ENCODE measurements around the gene ZNRD2. TPM values are rescaled to one million over a fixed set of nuclear protein-coding genes. Genes with fewer than 3 reads are reported as not detected.

Gene ZNRD2
- total RNA-seq, 2 experiments from 2014 or later = 54.3 to 54.7 TPM

GRCh38 chr11:65583589-65583988 lies 13.3 kb downstream of the ZNRD2 start:
- POLR2A ChIA-PET = interaction anchor here (0.9 to 1.8 kb wide), 3 partner anchors 11 to 81 kb away, joined by 3 to 10 read pairs (median 6); partner anchors contain the start of gene FAM89B
- intact Hi-C loops (cut with micrococcal nuclease) = no loop called here
- no peak for TF ChIP-seq CTCF (IDR thresholded peaks at IDR 0.05)
- peak overlapping the region; percentile 29 for H3K27ac Mint-ChIP-seq
- peaks cover 31% of the 10 kb centered on the region for H3K4me1 Mint-ChIP-seq (ENCODE audit: low read depth)
- DNase-seq = no peak
- ATAC-seq = no peak
- CTCF ChIA-PET = interaction anchor here (1.0 to 5.7 kb wide), 3 partner anchors 11 to 42 kb away, joined by 3 to 24 read pairs (median 3); partner anchors contain the start of gene KCNK7
- no peaks in the 10 kb centered on the region for H3K9me3 Mint-ChIP-seq
- H3K36me3 Mint-ChIP-seq (ENCODE audit: low read depth) = peaks cover 37% of the 10 kb centered on the region
- H3K4me3 Mint-ChIP-seq = no peak overlapping the region
- no peaks in the 10 kb centered on the region for H3K27me3 Mint-ChIP-seq

DNA sequence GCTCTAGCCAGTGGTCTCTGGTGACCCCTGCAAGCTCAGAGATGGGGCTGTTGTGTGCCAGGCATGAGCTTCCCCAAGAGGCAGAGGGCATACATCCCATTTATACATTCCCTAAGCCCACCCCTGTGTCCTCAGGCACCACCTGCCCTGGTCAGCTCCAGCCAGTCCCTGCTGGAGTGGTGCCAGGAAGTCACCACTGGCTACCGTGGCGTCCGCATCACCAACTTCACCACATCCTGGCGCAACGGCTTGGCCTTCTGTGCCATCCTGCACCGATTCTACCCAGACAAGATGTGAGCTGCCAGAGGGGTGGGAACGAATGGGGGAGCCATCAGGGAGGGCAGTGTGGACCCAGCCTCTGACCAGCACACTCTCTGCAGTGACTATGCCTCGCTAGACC lies 13.8 kb downstream of the ZNRD2 start:
- no peak overlapping the region for H3K27ac Mint-ChIP-seq
- CTCF ChIA-PET = interaction anchor here (1.0 to 5.7 kb wide), 3 partner anchors 10 to 43 kb away, joined by 3 to 24 read pairs (median 3); partner anchors contain the start of gene KCNK7
- POLR2A ChIA-PET = interaction anchor here (0.9 to 1.8 kb wide), 2 partner anchors 12 to 43 kb away, joined by 3 to 10 read pairs; partner anchors contain the start of gene FAM89B
- peaks cover 34% of the 10 kb centered on the region for H3K36me3 Mint-ChIP-seq (ENCODE audit: low read depth)
- H3K9me3 Mint-ChIP-seq = no peaks in the 10 kb centered on the region
- TF ChIP-seq CTCF (IDR thresholded peaks at IDR 0.05) = no peak
- ATAC-seq = no peak
- intact Hi-C loops (cut with micrococcal nuclease) = no loop called here
- no peak overlapping the region for H3K4me3 Mint-ChIP-seq
- no peaks in the 10 kb centered on the region for H3K27me3 Mint-ChIP-seq
- H3K4me1 Mint-ChIP-seq (ENCODE audit: low read depth) = peaks cover 35% of the 10 kb centered on the region
- no peak for DNase-seq

- DNase-seq (no peak), ATAC-seq (no peak)
- intact Hi-C loops (cut with micrococcal nuclease) = no loop called here
- ChIA-PET POLR2A (interaction anchor here (6.7 kb wide), 1 partner anchor 13 kb away, joined by 51 read pairs; the partner anchor contains the start of genes FAM89B and ZNRD2), CTCF (interaction anchor here (2.0 to 6.1 kb wide), 3 partner anchors 8 to 10 kb away, joined by 12 to 84 read pairs (median 24); partner anchors contain the start of genes EHBP1L1 and KCNK7)
- Mint-ChIP-seq H3K27ac (no peak overlapping the region), H3K4me1 (ENCODE audit: low read depth) (peaks cover 41% of the 10 kb centered on the region), H3K9me3 (no peaks in the 10 kb centered on the region), H3K27me3 (no peaks in the 10 kb centered on the region), H3K36me3 (ENCODE audit: low read depth) (peaks cover 31% of the 10 kb centered on the region), H3K4me3 (no peak overlapping the region)
- no peak for TF ChIP-seq CTCF (IDR thresholded peaks at IDR 0.05)
These were observed 14.5 kb downstream of the ZNRD2 start for GRCh38 chr11:65584723-65585171.

- H3K36me3 Mint-ChIP-seq (ENCODE audit: low read depth) = peaks cover 33% of the 10 kb centered on the region
- H3K27ac Mint-ChIP-seq = no peak overlapping the region
- ChIA-PET CTCF (interaction anchor here (1.3 to 7.6 kb wide), 5 partner anchors 9 to 45 kb away, joined by 3 to 84 read pairs (median 12); partner anchors contain the start of genes EHBP1L1 and KCNK7), POLR2A (interaction anchor here (0.7 to 6.7 kb wide), 7 partner anchors 8 to 414 kb away, joined by 3 to 87 read pairs (median 3); partner anchors contain the start of genes EHBP1L1, FAM89B, MALAT1 and ZNRD2)
- ATAC-seq (no peak), DNase-seq (no peak)
- no peaks in the 10 kb centered on the region for H3K27me3 Mint-ChIP-seq
- intact Hi-C loops (cut with micrococcal nuclease) = no loop called here
- H3K9me3 Mint-ChIP-seq = no peaks in the 10 kb centered on the region
- H3K4me1 Mint-ChIP-seq (ENCODE audit: low read depth) = peaks cover 42% of the 10 kb centered on the region
- H3K4me3 Mint-ChIP-seq = no peak overlapping the region
- no peak for TF ChIP-seq CTCF (IDR thresholded peaks at IDR 0.05)
These were observed 15.3 kb downstream of the ZNRD2 start for GRCh38 chr11:65585396-65586246.

All from activated CD8-positive, alpha-beta T cell treated with anti-CD3 and anti-CD28 coated beads for 36 hours (primary cell).